ENCODE measurements around the gene NELL1.

NELL1 gene

GRCh38 chr11:20966489-20966888, 297.1 kb downstream of the NELL1 start:
- DNase-seq (ENCODE audit: low read depth): no peak

DNA sequence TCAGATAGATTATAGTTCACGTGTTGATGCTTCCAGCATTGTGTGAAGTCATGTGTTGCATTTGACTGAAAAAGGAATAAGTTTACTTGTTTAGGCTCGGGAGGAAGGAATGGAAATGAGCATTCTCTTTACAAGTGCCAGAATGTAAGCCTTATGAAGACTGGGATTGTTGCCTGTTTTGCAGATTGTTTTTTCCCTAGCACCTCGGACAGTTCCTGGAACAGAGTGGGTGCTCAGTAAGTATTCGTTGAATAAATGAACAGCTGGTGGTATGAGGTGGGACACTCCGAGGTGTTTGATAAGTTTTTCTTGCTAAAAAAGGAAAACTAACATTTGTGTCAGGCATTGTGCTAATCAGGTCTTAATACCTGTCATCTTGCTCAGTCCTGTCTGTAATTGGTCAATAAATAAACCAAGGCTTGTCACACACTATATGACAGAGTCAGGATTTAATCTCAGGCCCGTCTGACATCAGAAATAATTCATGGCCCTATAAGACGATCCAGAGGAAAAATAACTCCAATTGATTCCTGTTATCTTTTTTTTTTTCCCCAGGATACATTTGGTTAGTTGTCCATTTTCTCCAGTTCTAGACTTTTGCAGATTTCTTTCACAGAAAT, 304.7 kb downstream of the NELL1 start:
- DNase-seq (ENCODE audit: low read depth): no peak

- no peak for DNase-seq (ENCODE audit: low read depth)
These were observed 311.4 kb downstream of the NELL1 start for GRCh38 chr11:20980736-20981135.

DNA sequence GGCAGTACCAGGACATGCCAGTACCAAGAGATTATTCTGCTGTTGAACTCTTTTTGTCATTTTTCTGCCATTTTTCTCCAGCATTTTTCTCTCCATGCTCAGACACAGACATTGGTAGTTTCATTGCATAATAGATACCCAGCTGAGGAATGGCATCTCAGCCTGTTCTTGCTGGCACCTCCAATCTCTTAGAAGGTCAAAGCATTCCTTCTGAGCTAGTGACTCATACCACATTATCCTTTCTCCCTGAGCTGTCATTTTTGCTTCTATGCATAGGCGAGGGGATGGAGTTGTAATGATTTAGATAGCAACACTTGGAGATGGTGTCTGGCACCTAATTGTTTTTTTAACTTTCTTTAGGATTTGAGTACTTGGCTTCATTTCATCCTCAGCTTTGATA, 321.1 kb downstream of the NELL1 start:
- no peak for DNase-seq (ENCODE audit: low read depth)

DNA sequence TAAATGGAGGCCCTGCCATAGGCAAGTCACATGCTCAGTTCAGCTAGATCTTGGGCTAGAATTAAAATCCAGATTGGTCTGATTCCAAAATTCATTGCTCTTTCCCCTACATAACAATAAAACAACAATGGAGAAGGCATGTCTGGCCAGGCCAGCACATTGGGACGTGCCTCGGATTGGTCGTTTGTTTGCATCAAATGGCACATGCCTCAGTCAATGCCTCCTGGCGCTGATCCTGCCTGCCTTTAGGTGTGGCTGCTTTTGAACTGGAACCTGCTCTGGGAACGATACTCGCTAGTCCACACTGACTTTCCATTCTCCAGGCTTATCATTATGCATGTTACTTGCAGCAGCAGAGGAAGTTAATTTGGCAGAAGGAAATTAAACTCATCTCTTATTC, 322.1 kb downstream of the NELL1 start:
- no peak for DNase-seq (ENCODE audit: low read depth)

DNA sequence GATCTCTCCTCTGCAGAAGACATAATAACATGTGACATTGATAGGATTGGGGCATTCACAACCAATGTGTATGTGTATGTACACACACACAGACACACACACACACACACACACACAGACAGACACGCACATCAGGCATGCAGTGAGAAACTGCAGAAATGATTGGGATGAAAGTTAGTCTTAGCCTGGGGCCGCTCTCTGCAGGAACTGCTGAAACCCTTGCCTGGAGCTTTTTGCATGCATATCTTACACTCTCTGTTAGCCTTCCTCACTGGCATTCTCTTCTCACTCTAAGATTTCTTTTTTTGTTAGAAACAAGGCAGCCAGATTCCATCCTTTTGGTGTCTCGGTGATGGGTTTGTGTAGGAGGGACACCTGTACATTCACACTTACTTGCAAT, 337.9 kb downstream of the NELL1 start:
- no peak for DNase-seq (ENCODE audit: low read depth)

- no peak for DNase-seq (ENCODE audit: low read depth)
These were observed 348.9 kb downstream of the NELL1 start for GRCh38 chr11:21018248-21018647.

DNA sequence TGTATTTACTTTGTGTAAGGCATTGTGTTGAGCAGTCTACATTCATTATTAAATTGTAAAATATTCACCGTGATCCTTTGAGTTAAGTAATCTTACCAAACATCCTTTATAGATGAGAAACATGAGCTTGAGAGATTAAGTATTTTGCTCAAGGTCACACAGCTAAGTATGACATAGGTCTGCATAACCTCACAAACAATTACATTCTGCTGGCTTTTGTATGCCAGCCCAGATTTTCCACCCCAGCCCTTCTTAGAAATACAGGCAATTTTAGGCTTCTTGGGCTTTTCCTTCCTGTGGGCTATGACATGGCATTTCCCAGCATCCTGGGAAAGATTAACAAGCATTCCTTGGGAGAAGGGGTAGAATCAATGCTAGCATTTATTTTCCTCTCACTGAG, 357.3 kb downstream of the NELL1 start:
- no peak for DNase-seq (ENCODE audit: low read depth)

DNA sequence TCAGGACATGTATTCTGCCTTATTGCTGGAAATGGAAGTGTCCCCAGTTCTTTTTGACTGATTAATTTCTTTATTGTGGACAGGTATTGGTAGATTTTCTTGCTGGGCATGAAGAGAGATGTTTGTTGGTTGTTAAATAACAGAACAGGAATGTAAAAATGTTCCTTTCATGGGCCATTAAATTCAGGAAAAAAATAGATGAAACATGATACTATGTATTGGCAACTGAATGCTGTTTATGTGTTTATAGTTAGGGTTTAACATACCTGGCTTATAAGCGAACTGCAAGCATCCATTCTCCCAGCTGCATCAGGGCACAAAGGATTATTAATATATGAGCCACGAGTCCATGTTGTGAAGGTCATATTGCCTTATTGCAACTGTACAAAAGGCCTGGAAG, 368.5 kb downstream of the NELL1 start:
- DNase-seq (ENCODE audit: low read depth): no peak

- no peak for DNase-seq (ENCODE audit: low read depth)
These were observed 369.4 kb downstream of the NELL1 start for GRCh38 chr11:21038801-21039200.

DNA sequence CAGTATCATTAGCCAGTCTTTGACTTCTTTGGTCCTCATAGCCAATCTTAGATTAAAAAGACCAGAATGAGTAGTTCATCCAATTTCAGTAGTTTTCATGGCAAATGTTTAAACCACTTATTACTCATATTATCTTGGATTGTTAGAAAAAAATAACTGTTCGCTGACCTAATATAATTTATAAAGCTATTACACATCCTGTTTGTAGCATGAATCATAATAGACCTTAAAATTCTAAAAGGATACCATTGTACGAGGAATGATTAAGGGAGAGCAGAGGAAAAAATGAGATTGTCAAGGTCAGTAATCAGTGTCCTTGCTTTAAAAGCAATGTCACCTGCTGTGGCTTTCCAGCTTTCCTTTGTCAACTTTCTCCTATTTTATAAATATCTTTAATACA, 371.2 kb downstream of the NELL1 start:
- no peak for DNase-seq (ENCODE audit: low read depth)

- DNase-seq (ENCODE audit: low read depth): no peak
These were observed 379.2 kb downstream of the NELL1 start for GRCh38 chr11:21048626-21049025.

- no peak for DNase-seq (ENCODE audit: low read depth)
These were observed 384.1 kb downstream of the NELL1 start for GRCh38 chr11:21053466-21053865.

- DNase-seq (ENCODE audit: low read depth): no peak
These were observed 387.3 kb downstream of the NELL1 start for GRCh38 chr11:21056644-21057043.

- DNase-seq (ENCODE audit: low read depth): no peak
These were observed 390.5 kb downstream of the NELL1 start for GRCh38 chr11:21059879-21060278.

GRCh38 chr11:21066030-21066429, 396.6 kb downstream of the NELL1 start:
- no peak for DNase-seq (ENCODE audit: low read depth)

DNA sequence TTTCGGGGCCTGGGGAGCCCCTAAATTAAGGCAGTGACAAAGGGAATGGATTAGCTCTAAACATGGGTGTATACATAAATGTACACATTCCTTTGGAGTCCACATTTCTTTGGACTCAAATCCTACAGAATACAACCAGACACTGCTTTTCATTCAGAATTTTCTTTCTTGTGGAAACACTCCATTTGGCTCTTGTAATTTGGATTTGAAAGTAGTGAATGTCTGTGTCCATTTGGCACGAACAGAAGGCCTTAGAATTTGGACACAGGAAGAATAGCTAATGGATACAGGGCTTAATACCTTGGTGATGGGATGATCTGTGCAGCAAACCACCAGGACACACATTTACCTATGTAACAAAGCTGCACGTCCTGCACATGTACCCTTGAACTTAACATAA, 399.5 kb downstream of the NELL1 start:
- no peak for DNase-seq (ENCODE audit: low read depth)

DNA sequence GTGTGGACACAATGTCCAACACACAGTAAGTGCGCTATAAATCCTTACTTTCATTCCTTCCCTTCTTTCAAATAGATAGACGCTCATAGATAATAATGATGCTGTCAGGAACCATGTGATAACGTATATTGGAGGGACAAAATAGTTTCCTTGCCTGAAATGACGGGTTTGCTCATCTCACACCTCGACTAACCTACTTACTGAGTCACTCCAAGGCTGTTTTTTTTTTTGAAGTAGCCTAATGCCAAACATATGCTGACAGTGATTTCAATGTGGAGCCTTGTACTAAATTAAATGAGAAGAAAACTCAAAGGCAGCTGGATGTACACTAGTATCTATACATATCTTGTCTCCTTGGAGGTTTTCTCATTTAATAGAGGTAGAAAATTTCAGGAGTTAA, 400.5 kb downstream of the NELL1 start:
- no peak for DNase-seq (ENCODE audit: low read depth)

- DNase-seq (ENCODE audit: low read depth): no peak
These were observed 403.2 kb downstream of the NELL1 start for GRCh38 chr11:21072558-21072957.

GRCh38 chr11:21082853-21083252, 413.5 kb downstream of the NELL1 start:
- DNase-seq (ENCODE audit: low read depth): no peak

GRCh38 chr11:21088930-21089329, 419.5 kb downstream of the NELL1 start:
- DNase-seq (ENCODE audit: low read depth): no peak

DNA sequence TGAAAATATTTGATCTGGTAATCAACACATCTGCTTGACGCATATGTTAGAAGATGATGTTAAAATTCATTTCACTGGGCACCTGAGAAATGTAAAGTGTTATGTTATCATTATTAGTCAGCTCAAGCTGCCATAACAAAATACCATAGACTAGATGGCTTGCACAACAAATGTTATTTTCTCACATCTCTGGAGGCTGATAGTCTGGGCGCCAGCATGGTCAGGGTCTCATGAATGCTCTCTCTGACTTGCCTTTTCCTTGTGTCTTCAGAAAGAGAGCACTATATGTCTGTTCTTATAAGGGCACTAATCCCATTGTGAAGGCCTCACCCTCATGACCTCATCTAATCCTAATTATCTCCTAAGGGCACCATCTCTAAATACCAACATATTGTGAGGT, 435.3 kb downstream of the NELL1 start:
- DNase-seq (ENCODE audit: low read depth): no peak

GRCh38 chr11:21105196-21105917, 436.0 kb downstream of the NELL1 start:
- no peak for DNase-seq (ENCODE audit: low read depth)

- DNase-seq (ENCODE audit: low read depth): no peak
These were observed 440.0 kb downstream of the NELL1 start for GRCh38 chr11:21109341-21109740.
